ENCODE measurements around the gene SNX21. TPM values are rescaled to one million over a fixed set of nuclear protein-coding genes. Genes with fewer than 3 reads are reported as not detected.

The SNX21 gene
- total and polyA plus RNA-seq, 12 donors, result 15.4 to 27.0 (median 18.5) TPM

DNA sequence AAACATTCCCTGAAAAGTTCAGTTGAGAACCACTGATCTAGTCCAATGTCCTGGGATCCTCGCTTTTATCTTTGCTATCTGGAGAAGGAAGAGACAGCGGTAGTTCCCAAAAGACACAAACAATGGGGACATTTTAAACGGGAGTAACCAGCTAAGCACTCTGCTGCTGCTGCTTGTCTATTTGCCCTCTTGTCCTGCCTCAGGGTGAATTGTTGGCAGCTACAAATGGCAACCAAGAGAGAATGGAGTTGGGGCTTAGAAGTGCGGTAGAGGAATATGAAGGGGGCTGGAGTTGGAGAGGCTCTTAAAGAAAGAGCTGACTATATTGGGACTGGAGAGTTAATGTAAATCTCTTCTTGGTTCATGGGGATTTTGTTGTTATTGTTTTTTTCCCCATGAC, 41.0 kb downstream of the SNX21 start:
- intact Hi-C loops (cut with DNase I), result no loop called here
- Histone ChIP-seq H3K4me3 (no peak overlapping the region), H3K27ac (no peak overlapping the region), H3K36me3 (peaks cover 0 to 42% (median 14%) of the 10 kb centered on the region in 9 donors), H3K9me3 (no peaks in the 10 kb centered on the region), H3K4me1 (no peaks in the 10 kb centered on the region), H3K27me3 (no peaks in the 10 kb centered on the region)
- ATAC-seq (no peak), DNase-seq (no peak)
- TF ChIP-seq, protein P1, sequence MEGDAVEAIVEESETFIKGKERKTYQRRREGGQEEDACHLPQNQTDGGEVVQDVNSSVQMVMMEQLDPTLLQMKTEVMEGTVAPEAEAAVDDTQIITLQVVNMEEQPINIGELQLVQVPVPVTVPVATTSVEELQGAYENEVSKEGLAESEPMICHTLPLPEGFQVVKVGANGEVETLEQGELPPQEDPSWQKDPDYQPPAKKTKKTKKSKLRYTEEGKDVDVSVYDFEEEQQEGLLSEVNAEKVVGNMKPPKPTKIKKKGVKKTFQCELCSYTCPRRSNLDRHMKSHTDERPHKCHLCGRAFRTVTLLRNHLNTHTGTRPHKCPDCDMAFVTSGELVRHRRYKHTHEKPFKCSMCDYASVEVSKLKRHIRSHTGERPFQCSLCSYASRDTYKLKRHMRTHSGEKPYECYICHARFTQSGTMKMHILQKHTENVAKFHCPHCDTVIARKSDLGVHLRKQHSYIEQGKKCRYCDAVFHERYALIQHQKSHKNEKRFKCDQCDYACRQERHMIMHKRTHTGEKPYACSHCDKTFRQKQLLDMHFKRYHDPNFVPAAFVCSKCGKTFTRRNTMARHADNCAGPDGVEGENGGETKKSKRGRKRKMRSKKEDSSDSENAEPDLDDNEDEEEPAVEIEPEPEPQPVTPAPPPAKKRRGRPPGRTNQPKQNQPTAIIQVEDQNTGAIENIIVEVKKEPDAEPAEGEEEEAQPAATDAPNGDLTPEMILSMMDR (IDR thresholded peaks at IDR 0.05), result no peak
- WGBS, 2 donors, result 71 to 74% methylated on average over 4 of the region's 4 CpGs

DNA sequence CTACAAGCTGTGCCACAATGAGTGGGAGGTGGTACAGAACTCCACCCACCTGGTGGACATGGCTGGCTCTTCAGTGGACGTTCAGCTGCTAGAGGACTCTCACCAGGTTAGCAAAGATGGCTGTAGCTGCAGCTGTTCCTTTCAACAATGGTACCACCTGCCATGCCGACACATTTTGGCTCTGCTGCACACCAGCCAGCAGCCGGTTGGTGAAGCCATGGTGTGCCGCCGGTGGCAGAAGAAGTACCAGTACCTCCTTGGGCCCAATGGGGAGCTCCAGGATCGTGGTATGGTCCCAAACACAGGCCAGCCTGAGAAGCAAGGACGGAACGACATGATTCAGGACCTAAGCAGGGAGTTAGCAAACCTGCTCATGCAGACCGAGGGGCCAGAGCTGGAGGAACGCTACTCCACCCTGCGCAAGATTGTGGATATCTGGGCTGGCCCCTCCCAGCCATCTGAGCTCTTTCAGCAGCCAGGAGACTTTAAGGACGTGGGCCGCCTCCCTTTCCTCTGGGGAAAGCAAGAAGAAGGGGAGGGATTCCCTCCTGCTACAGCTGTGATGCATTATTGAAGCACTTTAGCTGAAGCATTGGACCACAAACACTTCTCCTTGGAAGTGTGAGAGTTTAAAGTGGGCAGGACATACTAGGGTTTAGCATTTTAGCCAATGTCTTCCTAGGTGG, 44.6 kb downstream of the SNX21 start:
- peaks cover 0 to 21% (median 14%) of the 10 kb centered on the region in 9 donors for H3K4me1 ChIP-seq
- DNase-seq (no peak), ATAC-seq (peak in 2 of 8 donors; percentile 30 to 38)
- peaks cover 0 to 47% (median 23%) of the 10 kb centered on the region in 9 donors for H3K36me3 ChIP-seq
- H3K27ac ChIP-seq, result peak overlapping the region in 2 of 10 donors; percentile 2 to 33
- H3K4me3 ChIP-seq, result no peak overlapping the region
- H3K27me3 ChIP-seq, result no peaks in the 10 kb centered on the region
- intact Hi-C loops (cut with DNase I), result no loop called here
- H3K9me3 ChIP-seq, result no peaks in the 10 kb centered on the region
- TF ChIP-seq, protein P1 (IDR thresholded peaks at IDR 0.05), result no peak
- WGBS, 2 donors, result 77 to 80% methylated on average over 13 of the region's 13 CpGs

DNA sequence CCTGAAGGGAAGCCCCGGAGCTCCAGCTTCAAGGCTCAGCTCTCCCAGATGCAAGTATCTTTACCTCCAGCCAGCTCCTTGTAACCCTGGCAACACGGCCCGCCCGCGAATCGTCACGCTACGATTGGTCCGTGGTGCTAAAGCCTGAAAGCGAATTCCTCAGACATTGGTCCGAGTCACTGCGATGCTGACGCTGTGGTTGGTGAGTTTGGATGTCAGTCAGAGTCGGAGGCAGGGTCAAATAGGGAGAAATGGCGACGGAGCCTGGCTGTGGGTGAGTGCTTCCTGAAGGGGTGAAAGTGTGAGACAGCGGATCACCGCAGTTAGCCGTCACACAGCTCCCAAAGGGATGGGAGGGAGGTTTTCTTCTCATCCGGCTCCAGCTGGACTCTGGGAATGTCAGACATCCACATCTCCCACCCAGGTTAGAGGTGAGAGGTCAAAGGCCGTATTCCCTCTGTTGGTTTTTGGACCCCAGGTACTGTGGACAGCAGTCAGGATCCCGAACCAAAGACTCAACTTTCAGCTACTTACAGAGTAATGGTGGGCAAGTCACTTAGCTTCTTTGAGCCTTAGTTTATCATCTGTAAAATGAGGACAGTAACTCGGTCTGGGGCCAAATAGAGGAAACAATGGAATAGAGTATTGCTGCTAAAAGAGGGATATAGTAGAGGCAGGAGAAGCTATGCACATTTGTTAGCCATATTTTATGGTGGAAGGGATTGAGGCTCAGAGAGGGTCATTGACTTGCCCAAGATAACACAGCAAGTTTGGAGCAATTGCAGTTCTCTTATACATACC, 47.6 kb downstream of the SNX21 start, which contains the start of gene ZSWIM1:
Gene ZSWIM1, plus strand, starts transcription at position 240 of the 801 bp plus-strand sequence. CDS start 1,366 bp downstream, outside the sequence.
- intact Hi-C loops (cut with DNase I), result loop anchor here in 3 of 10 donors (10.0 kb wide), 3 partner anchors 46 to 84 kb away; partner anchors contain the start of gene SNX21 (in 1 of the 3)

More for the DNA sequence above, 47.6 kb downstream of the SNX21 start, which contains the start of gene ZSWIM1:
- TF ChIP-seq, protein P1 (IDR thresholded peaks at IDR 0.05), result no peak
- peak; percentile 99 for DNase-seq
- Histone ChIP-seq H3K27me3 (no peaks in the 10 kb centered on the region), H3K9me3 (no peaks in the 10 kb centered on the region), H3K4me1 (peaks cover 0 to 31% (median 21%) of the 10 kb centered on the region in 9 donors), H3K4me3 (peak within 1 kb of the TSS; percentile 57 to 79 (median 68)), H3K36me3 (peaks cover 0 to 74% (median 28%) of the 10 kb centered on the region in 9 donors), H3K27ac (peak within 1 kb of the TSS; percentile 47 to 90 (median 83))
- ATAC-seq, result peak; percentile 95 to 99 (median 98)
- 0 to 1% methylated on average over 23 of the region's 23 CpGs for WGBS, 2 donors

All from heart right ventricle (tissue), 16 donors.